ENCODE data around the gene ENPP3. TPM values are rescaled to one million over a fixed set of nuclear protein-coding genes. Genes with fewer than 3 reads are reported as not detected.

ENPP3 gene
- total RNA-seq, 1 donor from 2014 or later = not detected

GRCh38 chr6:131780600-131780999 is 143.5 kb downstream of the ENPP3 start:
- Mint-ChIP-seq H3K9me3 (ENCODE audit: low read depth) (no peaks in the 10 kb centered on the region), H3K4me3 (ENCODE audit: unreplicated experiment) (no peak overlapping the region), H3K27me3 (ENCODE audit: low read depth) (no peaks in the 10 kb centered on the region), H3K36me3 (ENCODE audit: low read depth) (no peaks in the 10 kb centered on the region), H3K27ac (ENCODE audit: unreplicated experiment) (no peak overlapping the region), H3K4me1 (ENCODE audit: low read depth) (peaks cover 5% of the 10 kb centered on the region)
- DNase-seq (ENCODE audit: low spot score) = no peak
- no peak for TF ChIP-seq CTCF (IDR thresholded peaks at IDR 0.05)

GRCh38 chr6:131781687-131782086 is 144.6 kb downstream of the ENPP3 start:
- H3K4me3 Mint-ChIP-seq (ENCODE audit: unreplicated experiment) = no peak overlapping the region
- peaks cover 5% of the 10 kb centered on the region for H3K4me1 Mint-ChIP-seq (ENCODE audit: low read depth)
- no peaks in the 10 kb centered on the region for H3K27me3 Mint-ChIP-seq (ENCODE audit: low read depth)
- no peaks in the 10 kb centered on the region for H3K36me3 Mint-ChIP-seq (ENCODE audit: low read depth)
- no peak for TF ChIP-seq CTCF (IDR thresholded peaks at IDR 0.05)
- no peaks in the 10 kb centered on the region for H3K9me3 Mint-ChIP-seq (ENCODE audit: low read depth)
- H3K27ac Mint-ChIP-seq (ENCODE audit: unreplicated experiment) = no peak overlapping the region
- DNase-seq (ENCODE audit: low spot score) = no peak

DNA sequence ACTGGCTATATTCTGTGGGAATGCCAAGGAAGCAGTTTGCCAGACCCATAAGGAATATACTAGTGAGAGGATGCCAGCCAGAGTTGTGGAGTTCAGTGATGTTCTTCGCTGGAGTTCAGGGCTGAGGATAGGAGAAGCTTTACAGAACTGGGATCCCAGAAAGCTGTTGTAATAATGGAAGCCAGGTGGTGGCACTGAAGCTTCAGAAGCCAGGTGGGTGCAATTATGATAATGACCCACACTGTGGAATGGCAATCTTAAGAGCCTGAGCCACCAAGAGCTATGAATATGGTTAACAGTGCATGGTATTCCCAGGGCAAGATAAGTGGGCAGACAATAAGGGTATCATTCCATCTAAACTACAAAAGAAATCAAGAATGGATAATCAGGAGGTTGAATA is 145.7 kb downstream of the ENPP3 start:
- peak; percentile 53 for TF ChIP-seq CTCF (IDR thresholded peaks at IDR 0.05)
- Mint-ChIP-seq H3K4me1 (ENCODE audit: low read depth) (peaks cover 5% of the 10 kb centered on the region), H3K27me3 (ENCODE audit: low read depth) (no peaks in the 10 kb centered on the region), H3K9me3 (ENCODE audit: low read depth) (no peaks in the 10 kb centered on the region), H3K4me3 (ENCODE audit: unreplicated experiment) (no peak overlapping the region), H3K27ac (ENCODE audit: unreplicated experiment) (no peak overlapping the region), H3K36me3 (ENCODE audit: low read depth) (no peaks in the 10 kb centered on the region)
- no peak for DNase-seq (ENCODE audit: low spot score)

DNA sequence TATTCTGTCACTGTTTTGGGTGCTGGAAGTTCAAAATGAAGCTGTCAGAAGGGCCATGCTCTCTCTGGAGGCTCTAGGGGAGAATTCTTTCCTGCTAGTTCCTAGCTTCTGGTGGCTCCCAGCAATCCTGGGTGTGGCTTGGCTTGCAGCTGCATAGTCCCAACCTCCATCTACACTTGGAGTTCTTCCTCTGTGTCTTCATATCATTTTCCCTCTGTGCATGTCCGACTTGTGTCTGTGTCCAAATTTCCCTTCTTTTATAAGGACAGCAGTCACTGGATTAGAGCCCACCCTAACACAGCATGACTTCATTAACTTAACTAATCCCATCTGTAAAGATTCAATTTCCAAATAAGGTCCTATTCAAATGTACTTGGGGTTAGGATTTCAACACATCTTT is 147.5 kb downstream of the ENPP3 start:
- Mint-ChIP-seq H3K27me3 (ENCODE audit: low read depth) (no peaks in the 10 kb centered on the region), H3K4me1 (ENCODE audit: low read depth) (no peaks in the 10 kb centered on the region)

GRCh38 chr6:131787079-131787478 is 150.0 kb downstream of the ENPP3 start:
- Mint-ChIP-seq H3K4me3 (ENCODE audit: unreplicated experiment) (no peak overlapping the region), H3K27ac (ENCODE audit: unreplicated experiment) (no peak overlapping the region), H3K4me1 (ENCODE audit: low read depth) (no peaks in the 10 kb centered on the region), H3K9me3 (ENCODE audit: low read depth) (no peaks in the 10 kb centered on the region), H3K27me3 (ENCODE audit: low read depth) (no peaks in the 10 kb centered on the region), H3K36me3 (ENCODE audit: low read depth) (no peaks in the 10 kb centered on the region)
- DNase-seq (ENCODE audit: low spot score) = no peak
- no peak for TF ChIP-seq CTCF (IDR thresholded peaks at IDR 0.05)

More for the DNA sequence above, 147.5 kb downstream of the ENPP3 start:
- H3K4me3 Mint-ChIP-seq (ENCODE audit: unreplicated experiment) = no peak overlapping the region
- H3K27ac Mint-ChIP-seq (ENCODE audit: unreplicated experiment) = no peak overlapping the region
- TF ChIP-seq CTCF (IDR thresholded peaks at IDR 0.05) = no peak
- no peak for DNase-seq (ENCODE audit: low spot score)
- H3K9me3 Mint-ChIP-seq (ENCODE audit: low read depth) = no peaks in the 10 kb centered on the region
- no peaks in the 10 kb centered on the region for H3K36me3 Mint-ChIP-seq (ENCODE audit: low read depth)

Data from chondrocyte (in vitro differentiated cells).